Endothelial cell (in vitro differentiated cells): ENCODE results near the gene DEFB132. TPM values are rescaled to one million over a fixed set of nuclear protein-coding genes. Genes with fewer than 3 reads are reported as not detected.
A peak's percentile ranks its signal among the peaks of the same experiment; 100 is the strongest.

Source experiments
- DNase-seq: peaks from one replicate; pipeline ENCODE4 v3.0.0; 2021; ENCODE audit warnings: low spot score
- H3K27ac Mint-ChIP-seq: one replicate; pipeline ENCODE4 v1.8.0; 2021; ENCODE audit warnings: mixed read lengths, inconsistent platforms; ENCODE audit not compliant: unreplicated experiment
- H3K27me3 Mint-ChIP-seq: one replicate; pipeline ENCODE4 v1.8.0; 2021; ENCODE audit warnings: mild to moderate bottlenecking, moderate library complexity, mixed read lengths, inconsistent platforms; ENCODE audit not compliant: unreplicated experiment
- H3K36me3 Mint-ChIP-seq: one replicate; pipeline ENCODE4 v1.8.0; 2021; ENCODE audit warnings: mild to moderate bottlenecking, low read depth, mixed read lengths, inconsistent platforms; ENCODE audit not compliant: unreplicated experiment
- H3K4me1 Mint-ChIP-seq: one replicate; pipeline ENCODE4 v1.8.0; 2021; ENCODE audit warnings: mild to moderate bottlenecking, mixed read lengths, inconsistent platforms; ENCODE audit not compliant: unreplicated experiment
- H3K4me3 Mint-ChIP-seq: one replicate; pipeline ENCODE4 v1.8.0; 2021; ENCODE audit warnings: mild to moderate bottlenecking, mixed read lengths, inconsistent platforms; ENCODE audit not compliant: unreplicated experiment
- H3K9me3 Mint-ChIP-seq: one replicate; pipeline ENCODE4 v1.8.0; 2021; ENCODE audit warnings: mixed read lengths, inconsistent platforms; ENCODE audit not compliant: unreplicated experiment
- CTCF ChIP-seq: fragments of 200-600 bp; sonication (generic); IDR thresholded peaks from one replicate; pipeline ENCODE4 v1.5.0; 2021; ENCODE audit warnings: antibody characterized with exemption; ENCODE audit not compliant: unreplicated experiment
- total RNA-seq: library from RNA; stranded (reverse); fragmentation: NEBNext Ultra II Directional; extraction: Animal tissue kit (Norgen Biotek cat#: 25700); gene quantifications from one replicate; pipeline ENCODE4 v1.2.1, GENCODE V29; 2021; ENCODE audit not compliant: unreplicated experiment

Gene DEFB132
- total RNA-seq, 1 donor from 2014 or later: not detected

- Mint-ChIP-seq H3K4me3 (peak overlapping the region; percentile 88), H3K27ac (peak overlapping the region; percentile 100), H3K4me1 (peaks cover 24% of the 10 kb centered on the region), H3K9me3 (no peaks in the 10 kb centered on the region), H3K27me3 (peaks cover 7% of the 10 kb centered on the region), H3K36me3 (peaks cover 4% of the 10 kb centered on the region)
- DNase-seq: no peak
- no peak for TF ChIP-seq CTCF
These were observed 51.8 kb downstream of the DEFB132 start for GRCh38 chr20:309306-309840.

DNA sequence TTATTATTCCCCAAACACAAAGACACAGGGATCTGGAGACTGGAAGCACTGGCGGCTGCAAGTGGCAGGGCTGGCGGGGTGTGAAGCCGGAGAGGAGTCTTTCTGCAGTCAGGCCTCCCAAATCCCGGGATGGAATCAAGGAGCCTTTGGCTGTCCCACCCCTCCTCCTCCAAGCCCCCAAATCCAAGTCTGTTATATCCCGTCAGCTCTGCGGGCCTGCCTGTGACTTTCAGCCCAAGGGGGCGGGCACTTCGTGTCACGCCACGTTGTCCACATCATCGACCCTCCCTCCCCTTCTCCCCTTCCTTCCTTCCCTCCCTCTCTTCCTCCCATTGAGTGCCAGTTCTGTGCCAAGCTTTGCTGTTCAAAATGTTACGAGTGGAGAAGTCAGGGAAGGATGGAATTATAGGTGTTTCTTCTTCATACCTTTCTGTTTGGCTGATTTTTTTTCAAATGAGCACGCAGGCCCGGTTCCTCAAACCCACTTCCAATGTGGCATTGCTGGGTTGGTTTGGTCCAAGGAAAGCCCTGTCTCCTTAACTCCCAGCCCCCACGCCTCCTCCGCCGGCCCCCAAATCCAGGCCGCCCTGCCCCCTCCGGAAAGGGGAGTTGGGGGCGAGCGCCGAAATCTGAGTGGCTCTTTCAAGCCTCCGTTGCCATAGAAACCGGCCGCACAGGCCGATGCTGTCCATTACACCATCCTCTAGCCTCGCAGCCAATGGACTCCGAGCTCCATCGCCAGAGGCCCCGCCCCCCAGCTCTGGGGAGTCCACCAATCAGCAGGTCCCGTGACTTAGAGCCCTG lies 52.5 kb downstream of the DEFB132 start:
- peak; percentile 96 for DNase-seq
- Mint-ChIP-seq H3K27ac (peak overlapping the region; percentile 100), H3K9me3 (no peaks in the 10 kb centered on the region), H3K4me3 (peak overlapping the region; percentile 88), H3K36me3 (peaks cover 4% of the 10 kb centered on the region), H3K4me1 (peaks cover 24% of the 10 kb centered on the region), H3K27me3 (peaks cover 7% of the 10 kb centered on the region)
- TF ChIP-seq CTCF: no peak

DNA sequence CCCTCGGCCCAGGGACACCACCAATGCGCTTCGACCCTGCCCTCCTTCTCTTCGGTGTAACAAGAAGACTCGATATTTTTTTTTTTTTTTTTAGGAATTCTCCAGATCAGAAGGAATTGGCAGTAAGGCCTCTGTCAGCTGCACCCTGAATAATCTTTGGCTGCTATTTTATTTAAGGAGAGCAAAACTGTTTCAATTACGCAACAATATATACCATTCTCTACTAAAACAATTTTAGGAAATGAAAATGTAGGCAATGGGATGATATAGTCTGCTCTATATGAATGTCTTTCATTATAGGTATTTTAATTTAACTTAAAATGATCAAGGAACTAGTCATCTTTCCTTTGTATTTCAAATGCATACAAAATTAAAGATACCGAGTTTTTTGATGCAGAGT lies 53.1 kb downstream of the DEFB132 start:
- TF ChIP-seq CTCF: no peak
- Mint-ChIP-seq H3K36me3 (peaks cover 4% of the 10 kb centered on the region), H3K27me3 (peaks cover 7% of the 10 kb centered on the region), H3K4me1 (peaks cover 24% of the 10 kb centered on the region), H3K4me3 (peak overlapping the region; percentile 88), H3K27ac (peak overlapping the region; percentile 100), H3K9me3 (no peaks in the 10 kb centered on the region)
- DNase-seq: no peak

Other genes with a start within 250 kb of the DEFB132 start
- gene DEFB125, start 170.1 kb upstream of the DEFB132 start, total RNA-seq: not detected
- not detected for gene DEFB126, start 115.1 kb upstream of the DEFB132 start, total RNA-seq
- not detected for gene DEFB127, start 100.3 kb upstream of the DEFB132 start, total RNA-seq
- gene DEFB128, start 68.0 kb upstream of the DEFB132 start, total RNA-seq: not detected
- gene DEFB129, start 30.5 kb upstream of the DEFB132 start, total RNA-seq: not detected
- 27.5 TPM for gene C20orf96, start 33.0 kb downstream of the DEFB132 start, total RNA-seq
- 40.0 TPM for gene ZCCHC3, start 39.8 kb downstream of the DEFB132 start, total RNA-seq
- gene SOX12, start 67.8 kb downstream of the DEFB132 start, total RNA-seq: 64.7 TPM
- gene NRSN2, start 89.4 kb downstream of the DEFB132 start, total RNA-seq: 43.2 TPM
- 24.2 TPM for gene TRIB3, start 123.0 kb downstream of the DEFB132 start, total RNA-seq
- gene RBCK1, start 150.6 kb downstream of the DEFB132 start, total RNA-seq: 68.8 TPM
- 29.9 TPM for gene TBC1D20, start 204.8 kb downstream of the DEFB132 start, total RNA-seq